ENCODE measurements around the gene ARID1A.

GRCh38 chr1:26787381-26787705 is 91.5 kb downstream of the ARID1A start:
- TF ChIP-seq EP300 (IDR thresholded peaks at IDR 0.05; ENCODE audit: borderline replicate concordance) (no peak), REST (IDR thresholded peaks at IDR 0.05; ENCODE audit: low read depth) (no peak), YY1 (IDR thresholded peaks at IDR 0.05; ENCODE audit: low read depth) (no peak), MAX (IDR thresholded peaks at IDR 0.05) (no peak), TAF1 (IDR thresholded peaks at IDR 0.05; ENCODE audit: low read depth) (no peak), ZBTB7A (IDR thresholded peaks at IDR 0.05; ENCODE audit: low read depth) (no peak)

All from Ishikawa (cell line).